Brain microvascular endothelial cell (primary cell): ENCODE results near the gene EXOC4.

Experiments used
- DNase-seq: peaks from one replicate; pipeline ENCODE4 v3.0.0-alpha.2; 2020
- H3K27ac ChIP-seq: fragments of 250-450 bp; sonication (Bioruptor Pico); 2 replicates; pipeline ENCODE4 v1.5.1; 2020; ENCODE audit warnings: mild to moderate bottlenecking, moderate library complexity
- H3K27me3 ChIP-seq: fragments of 250-450 bp; sonication (Bioruptor Pico); replicated peaks from 2 replicates; pipeline ENCODE4 v1.5.1; 2020; ENCODE audit warnings: mild to moderate bottlenecking
- H3K36me3 ChIP-seq: fragments of 250-450 bp; sonication (Bioruptor Pico); replicated peaks from 2 replicates; pipeline ENCODE4 v1.5.1; 2020; ENCODE audit warnings: mild to moderate bottlenecking
- H3K4me3 ChIP-seq: 2 replicates; pipeline ENCODE4 v1.5.1; 2011; ENCODE audit warnings: low read depth, mild to moderate bottlenecking, control low read depth, low read length, moderate library complexity
- CTCF ChIP-seq: IDR thresholded peaks from 2 replicates; pipeline ENCODE4 v1.5.1; 2011; ENCODE audit warnings: low read depth, mild to moderate bottlenecking, moderate library complexity, low read length, control low read depth, inconsistent platforms; ENCODE audit errors: missing control alignments
- in situ Hi-C: cut with HindIII; loops from 2 replicates; pipeline ENCODE4 v1.10.0; 2017; ENCODE audit warnings: low sequenced_read_pairs, low pct_ligation_motif_present

The EXOC4 gene

GRCh38 chr7:133741078-133741477 lies 488.2 kb downstream of the EXOC4 start:
- H3K27ac ChIP-seq = no peak overlapping the region
- in situ Hi-C loops = no loop called here
- no peaks in the 10 kb centered on the region for H3K36me3 ChIP-seq
- TF ChIP-seq CTCF = no peak
- DNase-seq = no peak
- H3K27me3 ChIP-seq = no peaks in the 10 kb centered on the region
- no peak overlapping the region for H3K4me3 ChIP-seq

- Histone ChIP-seq H3K4me3 (no peak overlapping the region), H3K27me3 (no peaks in the 10 kb centered on the region), H3K27ac (no peak overlapping the region), H3K36me3 (no peaks in the 10 kb centered on the region)
- in situ Hi-C loops = no loop called here
- DNase-seq = no peak
- TF ChIP-seq CTCF = no peak
Observed at GRCh38 chr7:133741703-133742102, 488.8 kb downstream of the EXOC4 start.

- H3K36me3 ChIP-seq = no peaks in the 10 kb centered on the region
- no peak overlapping the region for H3K27ac ChIP-seq
- peak; percentile 42 for DNase-seq
- peak; percentile 84 for TF ChIP-seq CTCF
- in situ Hi-C loops = no loop called here
- no peak overlapping the region for H3K4me3 ChIP-seq
- H3K27me3 ChIP-seq = no peaks in the 10 kb centered on the region
Observed at GRCh38 chr7:133742709-133743538, 490.0 kb downstream of the EXOC4 start.

- Histone ChIP-seq H3K27me3 (no peaks in the 10 kb centered on the region), H3K4me3 (no peak overlapping the region), H3K36me3 (no peaks in the 10 kb centered on the region), H3K27ac (no peak overlapping the region)
- TF ChIP-seq CTCF = no peak
- in situ Hi-C loops = no loop called here
- DNase-seq = no peak
Observed at GRCh38 chr7:133744451-133744850, 491.6 kb downstream of the EXOC4 start.

DNA sequence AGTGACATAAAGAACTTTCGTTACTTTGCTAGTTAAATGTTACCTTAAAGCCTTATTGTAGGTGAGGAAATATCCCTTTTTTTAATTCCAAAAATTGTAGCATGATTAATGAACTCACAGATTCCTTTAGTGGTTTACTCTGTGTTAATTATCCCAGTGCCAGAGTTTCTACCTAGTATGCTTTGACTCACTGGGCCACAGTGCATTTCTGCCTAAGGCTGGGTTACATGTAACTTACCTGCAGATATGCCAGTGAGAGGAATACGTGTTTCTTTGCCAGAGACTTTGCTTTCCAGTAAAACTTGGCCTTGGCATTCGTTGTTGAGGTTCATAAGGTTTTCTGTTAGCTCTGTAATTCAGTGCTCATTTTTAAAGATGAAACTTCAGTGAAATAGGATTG lies 493.4 kb downstream of the EXOC4 start:
- Histone ChIP-seq H3K36me3 (no peaks in the 10 kb centered on the region), H3K27me3 (no peaks in the 10 kb centered on the region), H3K4me3 (no peak overlapping the region), H3K27ac (no peak overlapping the region)
- TF ChIP-seq CTCF = no peak
- in situ Hi-C loops = no loop called here
- DNase-seq = no peak

- H3K4me3 ChIP-seq = no peak overlapping the region
- H3K36me3 ChIP-seq = no peaks in the 10 kb centered on the region
- no peaks in the 10 kb centered on the region for H3K27me3 ChIP-seq
- DNase-seq = no peak
- TF ChIP-seq CTCF = no peak
- H3K27ac ChIP-seq = no peak overlapping the region
- in situ Hi-C loops = no loop called here
Observed at GRCh38 chr7:133746847-133747246, 494.0 kb downstream of the EXOC4 start.
